Gastroesophageal sphincter (tissue), 4 donors: ENCODE data around the gene LRRC28. TPM values are rescaled to one million over a fixed set of nuclear protein-coding genes. Genes with fewer than 3 reads are reported as not detected.

Experiments
- ATAC-seq: fragments of 150-250 bp; one replicate; pipeline ENCODE4 v1.9.1; 2016; ENCODE audit warnings: mild to moderate bottlenecking, moderate library complexity
- H3K27ac ChIP-seq, 4 donors: fragments of 200-600 bp; sonication (generic) in 3 of 4; 1 replicate in 3 of 4; 2 replicates in 1 of 4; pipeline ENCODE4 v1.5.1; 2016 to 2019
- H3K27me3 ChIP-seq: fragments of 200-600 bp; sonication (generic); one replicate; pipeline ENCODE4 v1.5.1; 2019
- H3K36me3 ChIP-seq, 2 donors: fragments of 200-600 bp; sonication (generic); one replicate each; pipeline ENCODE4 v1.5.1; 2019; ENCODE audit warnings: control low read depth in 1 of 2
- H3K4me1 ChIP-seq, 3 donors: fragments of 200-600 bp; sonication (generic); 1 replicate in 2 of 3; 2 replicates in 1 of 3; pipeline ENCODE4 v1.5.1; 2016 to 2019; ENCODE audit warnings: control low read depth in 2 of 3
- H3K4me3 ChIP-seq, 2 donors: fragments of 200-600 bp; sonication (generic); one replicate each; pipeline ENCODE4 v1.5.1; 2019; ENCODE audit warnings: mild to moderate bottlenecking in 1 of 2, moderate library complexity in 1 of 2
- H3K9me3 ChIP-seq, 3 donors: fragments of 200-600 bp; sonication (generic); one replicate each; pipeline ENCODE4 v1.5.1; 2017 to 2019; ENCODE audit warnings: control low read depth in 2 of 3
- EP300 ChIP-seq: sonication (generic); formaldehyde crosslinking; IDR thresholded peaks from one replicate; pipeline ENCODE4 v1.6.1; 2017; ENCODE audit warnings: antibody characterized with exemption, mild to moderate bottlenecking
- POLR2A ChIP-seq, 2 donors: fragments of 450-650 bp; IDR thresholded peaks; one replicate each; pipeline ENCODE4 v1.6.1; 2017; ENCODE audit warnings: antibody characterized with exemption in 2 of 2, mild to moderate bottlenecking in 2 of 2, moderate library complexity in 1 of 2
- POLR2AphosphoS5 ChIP-seq: sonication (generic); formaldehyde crosslinking; IDR thresholded peaks from one replicate; pipeline ENCODE4 v1.6.1; 2017; ENCODE audit warnings: antibody characterized with exemption
- WGBS, 2 donors: methylation state at CpG; one replicate each; pipeline ENCODE4 v1.1.5; 2018; ENCODE audit warnings: low coverage in 1 of 2; 5-methylcytosine and 5-hydroxymethylcytosine counted together
- total RNA-seq, 4 donors: library from RNA; depleted of rRNA; stranded (reverse); fragments of >200 nt; gene quantifications; one replicate each; pipeline ENCODE4 v1.1.0, GENCODE V29; 2016
- TF ChIP-seq, protein P1 (sequence below), 4 experiments: fragments of 200-600 bp in 2 of 4; fragments of 450-650 bp in 2 of 4; sonication (generic) in 1 of 4; IDR thresholded peaks; one replicate each; pipeline ENCODE4 v1.5.1; 2017 to 2019; ENCODE audit warnings: antibody characterized with exemption in 4 of 4, mild to moderate bottlenecking in 2 of 4, moderate library complexity in 2 of 4

Gene LRRC28
- total RNA-seq, 4 donors from 2014 or later, result 26.1 to 47.2 (median 28.5) TPM

DNA sequence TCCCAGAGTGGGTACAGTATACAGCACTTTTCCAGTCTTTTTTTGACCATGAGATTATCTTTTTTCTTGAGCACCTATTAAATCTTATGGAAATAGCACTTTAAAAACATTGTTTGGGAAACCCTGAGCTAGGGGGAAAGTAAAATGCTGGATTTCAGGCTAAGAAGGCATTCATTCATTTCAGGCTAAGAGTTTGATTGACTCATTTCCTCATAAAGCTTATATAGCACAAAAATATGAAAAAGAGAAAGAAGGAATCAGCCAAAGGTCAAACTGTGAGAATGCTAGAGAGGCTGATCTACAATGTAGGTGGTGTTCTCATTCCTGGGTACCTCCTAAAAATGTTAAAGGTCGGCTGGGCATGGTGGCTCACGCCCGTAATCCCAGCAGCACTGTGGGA lies 12.4 kb upstream of the LRRC28 start:
- H3K4me3 ChIP-seq, result no peak overlapping the region
- peaks cover 0 to 4% (median 0%) of the 10 kb centered on the region in 3 donors for H3K4me1 ChIP-seq
- no peaks in the 10 kb centered on the region for H3K27me3 ChIP-seq
- H3K9me3 ChIP-seq, result no peaks in the 10 kb centered on the region
- 87% methylated on average over 3 of the region's 3 CpGs; no CpG with 5 or more reads in 1 of the 2 donors for WGBS, 2 donors
- ATAC-seq, result no peak
- TF ChIP-seq EP300, result no peak
- TF ChIP-seq POLR2AphosphoS5, result no peak
- TF ChIP-seq, protein P1, sequence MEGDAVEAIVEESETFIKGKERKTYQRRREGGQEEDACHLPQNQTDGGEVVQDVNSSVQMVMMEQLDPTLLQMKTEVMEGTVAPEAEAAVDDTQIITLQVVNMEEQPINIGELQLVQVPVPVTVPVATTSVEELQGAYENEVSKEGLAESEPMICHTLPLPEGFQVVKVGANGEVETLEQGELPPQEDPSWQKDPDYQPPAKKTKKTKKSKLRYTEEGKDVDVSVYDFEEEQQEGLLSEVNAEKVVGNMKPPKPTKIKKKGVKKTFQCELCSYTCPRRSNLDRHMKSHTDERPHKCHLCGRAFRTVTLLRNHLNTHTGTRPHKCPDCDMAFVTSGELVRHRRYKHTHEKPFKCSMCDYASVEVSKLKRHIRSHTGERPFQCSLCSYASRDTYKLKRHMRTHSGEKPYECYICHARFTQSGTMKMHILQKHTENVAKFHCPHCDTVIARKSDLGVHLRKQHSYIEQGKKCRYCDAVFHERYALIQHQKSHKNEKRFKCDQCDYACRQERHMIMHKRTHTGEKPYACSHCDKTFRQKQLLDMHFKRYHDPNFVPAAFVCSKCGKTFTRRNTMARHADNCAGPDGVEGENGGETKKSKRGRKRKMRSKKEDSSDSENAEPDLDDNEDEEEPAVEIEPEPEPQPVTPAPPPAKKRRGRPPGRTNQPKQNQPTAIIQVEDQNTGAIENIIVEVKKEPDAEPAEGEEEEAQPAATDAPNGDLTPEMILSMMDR (IDR thresholded peaks at IDR 0.05), result no peak
- TF ChIP-seq POLR2A (IDR thresholded peaks at IDR 0.05), result no peak
- no peak overlapping the region for H3K27ac ChIP-seq
- peaks cover 0 to 57% of the 10 kb centered on the region in 2 donors for H3K36me3 ChIP-seq

DNA sequence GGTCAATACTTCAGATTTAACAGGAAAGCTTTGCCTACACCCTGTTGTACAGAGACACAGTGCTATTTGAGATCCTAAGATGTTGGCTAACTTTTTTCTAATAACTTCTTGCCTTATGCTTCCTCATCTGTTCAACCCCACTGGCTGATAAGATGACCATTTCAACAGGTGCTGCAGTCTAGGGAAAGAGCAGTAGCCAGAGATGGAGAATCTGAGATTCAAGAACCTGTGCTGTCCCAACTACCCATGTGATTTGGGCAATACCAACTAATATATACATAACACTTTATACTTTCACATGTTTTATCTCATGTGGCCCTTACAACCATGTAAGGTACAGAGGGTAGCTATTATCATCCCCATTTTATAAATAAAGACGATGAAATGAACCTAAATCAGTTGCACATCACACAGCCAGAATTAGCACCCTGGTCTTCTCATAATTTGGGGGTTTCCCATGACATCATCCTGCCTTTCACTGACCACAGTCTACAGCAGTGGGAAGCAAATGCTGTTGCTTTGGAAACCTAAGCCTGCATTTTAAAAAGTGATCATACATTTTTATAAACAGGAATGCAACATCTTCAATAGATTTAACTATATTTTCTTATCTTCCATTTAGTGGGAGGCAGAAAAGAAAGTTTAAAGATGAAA lies 11.6 kb upstream of the LRRC28 start:
- Histone ChIP-seq H3K4me3 (no peak overlapping the region), H3K36me3 (peaks cover 0 to 55% of the 10 kb centered on the region in 2 donors), H3K27me3 (no peaks in the 10 kb centered on the region), H3K27ac (no peak overlapping the region), H3K9me3 (no peaks in the 10 kb centered on the region), H3K4me1 (peaks cover 0 to 4% (median 0%) of the 10 kb centered on the region in 3 donors)
- no peak for ATAC-seq
- 14 to 53% methylated on average over 1 of the region's 1 CpG for WGBS, 2 donors
- TF ChIP-seq POLR2A (IDR thresholded peaks at IDR 0.05), result no peak
- TF ChIP-seq EP300, result no peak
- no peak for TF ChIP-seq POLR2AphosphoS5
- TF ChIP-seq, protein P1 (IDR thresholded peaks at IDR 0.05), result no peak

DNA sequence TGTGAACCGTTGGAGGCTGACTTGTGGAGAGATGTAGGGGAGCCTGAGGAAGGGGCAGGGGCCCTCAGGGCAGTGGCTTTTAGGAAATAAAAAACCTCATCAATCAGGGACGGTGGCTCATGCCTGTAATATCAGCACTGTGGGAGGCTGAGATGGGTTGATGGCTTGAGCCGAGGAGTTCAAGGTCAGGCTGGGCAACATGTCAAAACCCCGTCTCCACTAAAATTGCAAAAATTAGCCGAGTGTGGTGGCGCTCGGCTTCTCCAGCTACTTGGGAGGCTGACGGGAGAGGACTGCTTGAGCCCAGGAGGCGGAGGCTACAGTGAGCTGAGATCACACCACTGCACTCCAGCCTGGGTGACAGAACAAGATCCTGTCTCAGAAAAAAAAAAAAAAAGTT lies 9.5 kb upstream of the LRRC28 start:
- peaks cover 0 to 47% of the 10 kb centered on the region in 2 donors for H3K36me3 ChIP-seq
- no peaks in the 10 kb centered on the region for H3K27me3 ChIP-seq
- H3K27ac ChIP-seq, result no peak overlapping the region
- H3K4me3 ChIP-seq, result no peak overlapping the region
- H3K4me1 ChIP-seq, result peaks cover 0 to 10% (median 0%) of the 10 kb centered on the region in 3 donors
- ATAC-seq, result no peak
- 83 to 92% methylated on average over 1 to 7 of the region's 9 CpGs for WGBS, 2 donors
- TF ChIP-seq POLR2AphosphoS5 (no peak), EP300 (no peak), POLR2A (IDR thresholded peaks at IDR 0.05) (no peak)
- TF ChIP-seq, protein P1 (IDR thresholded peaks at IDR 0.05), result no peak
- H3K9me3 ChIP-seq, result no peaks in the 10 kb centered on the region

DNA sequence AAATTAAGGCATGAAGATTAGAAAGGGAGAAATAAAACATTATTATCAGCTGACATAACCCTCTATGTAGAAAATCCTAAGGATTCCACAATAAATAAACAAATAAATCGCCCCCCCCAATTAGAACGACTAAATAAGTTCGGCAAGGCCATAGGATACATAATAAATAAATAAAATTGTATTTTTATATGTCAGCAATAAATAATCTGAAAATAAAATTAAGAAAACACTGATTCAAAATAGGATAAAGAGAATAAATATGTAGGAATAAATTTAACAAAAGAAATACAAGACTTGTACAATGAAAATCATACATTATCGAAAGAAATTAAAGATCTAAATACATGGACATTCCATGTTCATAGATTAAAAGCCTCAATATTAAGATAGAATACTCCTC lies 7.0 kb upstream of the LRRC28 start:
- TF ChIP-seq, protein P1 (IDR thresholded peaks at IDR 0.05), result no peak
- TF ChIP-seq EP300 (no peak), POLR2A (IDR thresholded peaks at IDR 0.05) (no peak), POLR2AphosphoS5 (no peak)
- no peak overlapping the region for H3K27ac ChIP-seq
- no peaks in the 10 kb centered on the region for H3K9me3 ChIP-seq
- H3K36me3 ChIP-seq, result peaks cover 0 to 30% of the 10 kb centered on the region in 2 donors
- ATAC-seq, result no peak
- peaks cover 0 to 29% (median 4%) of the 10 kb centered on the region in 3 donors for H3K4me1 ChIP-seq
- no peak overlapping the region for H3K4me3 ChIP-seq
- 92 to 93% methylated on average over 4 of the region's 4 CpGs for whole genome bisulfite sequencing, 2 donors
- no peaks in the 10 kb centered on the region for H3K27me3 ChIP-seq

DNA sequence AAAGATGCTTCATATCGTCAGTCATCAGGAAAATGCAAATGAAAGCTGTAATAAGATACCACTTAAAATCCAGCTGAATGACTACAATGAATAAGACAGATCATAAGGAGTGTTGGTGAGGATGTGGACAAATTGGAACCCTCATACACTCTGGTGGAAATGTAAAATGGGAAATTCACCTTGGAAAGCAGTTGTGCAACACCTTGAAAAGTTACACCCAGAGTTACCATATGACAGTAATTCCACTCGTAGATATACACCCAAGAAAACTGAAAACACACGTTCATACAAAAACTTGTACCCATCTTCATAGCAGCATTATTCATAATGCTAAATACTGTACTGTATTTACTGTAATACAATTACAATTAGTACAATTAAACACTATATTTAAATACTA lies 4.2 kb upstream of the LRRC28 start:
- Histone ChIP-seq H3K4me1 (peaks cover 1 to 43% (median 5%) of the 10 kb centered on the region in 3 donors), H3K36me3 (peaks cover 0 to 6% of the 10 kb centered on the region in 2 donors), H3K9me3 (no peaks in the 10 kb centered on the region), H3K4me3 (no peak overlapping the region), H3K27me3 (no peaks in the 10 kb centered on the region), H3K27ac (no peak overlapping the region)
- 67 to 70% methylated on average over 3 of the region's 3 CpGs for WGBS, 2 donors
- TF ChIP-seq POLR2AphosphoS5, result no peak
- ATAC-seq, result no peak
